Fibroblast of pulmonary artery (primary cell): ENCODE results near the gene WNT16.

Experiments used
- DNase-seq: peaks from one replicate; pipeline ENCODE4 v3.0.0-alpha.2; 2010; ENCODE audit warnings: low read depth
- H3K4me3 ChIP-seq: replicated peaks from 2 replicates; pipeline ENCODE4 v1.5.1; 2011; ENCODE audit warnings: low read depth, mild to moderate bottlenecking, control low read depth, low read length, moderate library complexity
- TF ChIP-seq, protein P1 (sequence below): IDR thresholded peaks from 2 replicates; pipeline ENCODE4 v1.5.1; 2011; ENCODE audit warnings: mild to moderate bottlenecking, control low read depth, low read length, inconsistent platforms; ENCODE audit errors: missing control alignments

WNT16 gene

DNA sequence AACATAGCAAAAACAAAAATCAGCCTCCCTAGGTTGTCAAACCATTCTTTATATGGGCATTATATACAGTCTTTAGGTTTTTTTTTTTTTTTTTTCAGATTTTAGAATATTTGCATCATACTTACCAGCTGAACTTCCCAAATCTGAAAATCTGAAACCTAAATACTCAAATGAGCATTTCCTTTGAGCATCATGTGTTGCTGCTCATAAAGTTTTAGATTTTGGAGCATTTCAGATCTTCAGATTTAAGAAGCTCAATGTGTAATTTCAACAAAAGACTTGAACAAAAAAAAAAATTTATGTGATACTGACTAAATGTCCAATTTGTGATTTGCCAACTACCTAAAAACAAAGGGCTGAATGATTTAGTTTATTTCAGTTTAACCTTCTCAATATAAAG lies 53.7 kb downstream of the WNT16 start:
- no peak overlapping the region for H3K4me3 ChIP-seq
- no peak for DNase-seq
- TF ChIP-seq, protein P1, sequence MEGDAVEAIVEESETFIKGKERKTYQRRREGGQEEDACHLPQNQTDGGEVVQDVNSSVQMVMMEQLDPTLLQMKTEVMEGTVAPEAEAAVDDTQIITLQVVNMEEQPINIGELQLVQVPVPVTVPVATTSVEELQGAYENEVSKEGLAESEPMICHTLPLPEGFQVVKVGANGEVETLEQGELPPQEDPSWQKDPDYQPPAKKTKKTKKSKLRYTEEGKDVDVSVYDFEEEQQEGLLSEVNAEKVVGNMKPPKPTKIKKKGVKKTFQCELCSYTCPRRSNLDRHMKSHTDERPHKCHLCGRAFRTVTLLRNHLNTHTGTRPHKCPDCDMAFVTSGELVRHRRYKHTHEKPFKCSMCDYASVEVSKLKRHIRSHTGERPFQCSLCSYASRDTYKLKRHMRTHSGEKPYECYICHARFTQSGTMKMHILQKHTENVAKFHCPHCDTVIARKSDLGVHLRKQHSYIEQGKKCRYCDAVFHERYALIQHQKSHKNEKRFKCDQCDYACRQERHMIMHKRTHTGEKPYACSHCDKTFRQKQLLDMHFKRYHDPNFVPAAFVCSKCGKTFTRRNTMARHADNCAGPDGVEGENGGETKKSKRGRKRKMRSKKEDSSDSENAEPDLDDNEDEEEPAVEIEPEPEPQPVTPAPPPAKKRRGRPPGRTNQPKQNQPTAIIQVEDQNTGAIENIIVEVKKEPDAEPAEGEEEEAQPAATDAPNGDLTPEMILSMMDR, result no peak

DNA sequence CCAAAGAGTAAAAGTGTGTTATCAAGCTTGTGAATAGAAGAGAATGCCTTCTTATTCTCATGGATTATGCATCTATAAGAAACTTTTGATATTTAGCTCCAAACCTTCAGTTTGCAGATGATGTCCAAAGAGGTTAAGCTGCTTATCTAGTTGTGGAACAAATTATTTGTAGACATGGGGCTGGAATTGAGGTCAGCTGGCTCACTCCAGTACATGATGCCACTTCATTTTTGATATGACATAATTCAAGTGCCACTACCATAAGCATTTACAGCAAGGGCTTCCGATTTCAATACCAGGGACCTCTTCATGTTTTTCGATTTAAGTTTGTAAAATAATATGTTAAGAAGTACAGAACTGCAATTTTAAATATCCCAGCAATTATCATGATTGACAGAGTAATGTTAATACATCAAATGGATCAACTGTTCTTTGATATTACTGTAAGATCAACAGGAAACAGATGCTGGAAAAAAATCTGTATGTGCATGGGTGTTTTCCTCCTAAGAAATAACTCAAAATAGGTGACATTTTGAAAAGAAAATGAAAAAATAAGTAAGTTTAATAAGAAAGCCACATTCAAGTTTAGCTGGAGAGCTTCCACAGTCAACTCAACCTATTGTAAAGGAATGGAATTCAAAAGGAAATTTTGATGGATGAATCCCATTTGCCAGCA lies 54.6 kb downstream of the WNT16 start:
- TF ChIP-seq, protein P1, result no peak
- no peak for DNase-seq
- H3K4me3 ChIP-seq, result no peak overlapping the region

DNA sequence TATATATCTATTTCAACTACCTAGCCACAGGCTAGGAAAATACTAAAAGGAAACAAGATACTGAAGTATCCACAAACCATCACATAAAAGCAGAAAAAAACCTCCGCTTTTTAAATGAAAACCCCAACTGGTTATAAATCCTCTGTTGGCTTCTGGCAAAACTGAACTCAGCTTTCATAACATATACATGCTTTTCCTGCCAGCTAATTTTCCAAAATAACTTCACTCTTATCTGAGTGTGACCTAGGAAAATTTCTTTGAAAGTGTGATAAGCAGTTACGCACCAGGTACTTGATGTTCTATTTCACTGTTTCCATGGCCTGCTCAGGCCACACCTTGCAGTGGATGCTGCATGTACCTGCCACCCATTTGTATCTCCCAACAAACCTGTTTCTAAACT lies 55.5 kb downstream of the WNT16 start:
- TF ChIP-seq, protein P1, result no peak
- H3K4me3 ChIP-seq, result no peak overlapping the region
- DNase-seq, result no peak

DNA sequence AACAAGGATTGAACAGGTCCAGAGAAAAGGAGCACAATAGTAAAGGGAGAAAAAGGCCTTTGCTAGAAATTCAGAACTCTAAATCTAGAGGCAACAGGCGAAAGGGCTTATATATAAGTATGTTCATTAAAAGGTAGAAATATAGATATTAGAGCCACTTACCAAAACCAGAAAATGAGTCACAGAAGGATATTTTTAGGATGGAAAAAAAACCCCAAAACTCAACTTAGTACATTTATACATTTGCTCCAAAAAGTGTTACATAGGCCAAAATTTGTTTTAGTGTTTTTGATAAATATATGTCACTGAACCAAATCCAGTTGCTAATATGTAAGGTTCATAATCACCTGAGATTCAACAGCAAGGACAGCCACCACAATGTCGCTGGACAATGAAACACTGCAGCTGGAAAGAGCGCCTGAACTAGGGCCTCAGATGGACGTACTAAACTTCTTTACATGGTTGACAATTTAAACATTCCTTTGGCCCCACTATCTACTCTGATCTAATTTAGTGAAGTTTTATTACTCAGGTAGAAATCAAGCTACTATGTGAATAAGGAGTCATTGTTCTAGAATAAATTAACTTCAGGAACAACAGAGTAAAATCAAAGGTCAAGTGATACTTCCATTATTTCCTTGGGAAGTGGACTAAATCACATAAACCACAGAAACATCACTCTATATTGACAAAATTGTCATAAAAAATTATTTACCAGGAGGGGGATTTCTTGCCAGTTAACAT lies 56.4 kb downstream of the WNT16 start:
- no peak for DNase-seq
- H3K4me3 ChIP-seq, result no peak overlapping the region
- TF ChIP-seq, protein P1, result no peak

DNA sequence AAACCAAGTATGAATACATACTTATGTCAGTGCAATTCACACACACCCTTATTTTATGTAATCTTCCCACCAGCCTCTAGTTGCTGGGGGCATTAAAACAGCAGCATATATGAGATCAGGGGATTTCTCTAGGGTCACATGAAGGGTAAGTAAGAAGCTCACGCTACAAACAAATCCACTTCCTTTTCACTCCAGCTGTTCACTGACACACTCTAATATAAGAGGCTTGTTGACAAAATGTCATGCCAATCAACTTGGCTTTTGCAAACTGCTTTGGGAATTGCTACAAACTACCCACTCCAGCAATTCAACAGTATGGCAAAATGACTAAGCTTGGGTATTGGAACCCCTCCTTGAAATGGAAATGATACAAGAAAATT lies 57.0 kb downstream of the WNT16 start:
- TF ChIP-seq, protein P1, result no peak
- peak; percentile 34 for DNase-seq
- no peak overlapping the region for H3K4me3 ChIP-seq

DNA sequence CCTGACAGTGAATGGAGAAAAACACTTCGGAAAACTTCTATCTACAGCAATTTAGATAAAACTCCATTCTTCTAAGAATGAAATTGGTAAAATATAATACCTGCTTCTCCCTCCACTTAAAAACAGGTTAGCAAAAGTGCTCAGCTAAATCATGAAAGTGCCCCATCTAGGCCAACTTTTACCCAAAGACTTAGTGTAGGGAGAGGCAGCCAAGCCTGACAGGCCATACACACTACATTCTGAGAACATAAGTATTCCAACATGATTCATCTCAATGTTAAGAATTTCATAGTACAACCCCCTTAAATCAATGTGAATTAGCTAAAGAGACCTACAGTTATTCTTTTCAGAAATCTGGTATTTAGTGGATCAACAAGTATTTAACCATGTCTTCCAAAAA lies 60.1 kb downstream of the WNT16 start:
- TF ChIP-seq, protein P1, result no peak
- H3K4me3 ChIP-seq, result no peak overlapping the region
- DNase-seq, result no peak
